Activated T-cell treated with anti-CD3 and anti-CD28 coated beads, Interleukin-2, amount 50 U/mL, for 1 hour (primary cell): ENCODE measurements around the gene SLC9A2.

Experiments used
- DNase-seq: peaks from one replicate; pipeline ENCODE4 v3.0.0-alpha.2; 2020

The SLC9A2 gene

GRCh38 chr2:102621630-102622029 lies 2.3 kb downstream of the SLC9A2 start:
- no peak for DNase-seq

DNA sequence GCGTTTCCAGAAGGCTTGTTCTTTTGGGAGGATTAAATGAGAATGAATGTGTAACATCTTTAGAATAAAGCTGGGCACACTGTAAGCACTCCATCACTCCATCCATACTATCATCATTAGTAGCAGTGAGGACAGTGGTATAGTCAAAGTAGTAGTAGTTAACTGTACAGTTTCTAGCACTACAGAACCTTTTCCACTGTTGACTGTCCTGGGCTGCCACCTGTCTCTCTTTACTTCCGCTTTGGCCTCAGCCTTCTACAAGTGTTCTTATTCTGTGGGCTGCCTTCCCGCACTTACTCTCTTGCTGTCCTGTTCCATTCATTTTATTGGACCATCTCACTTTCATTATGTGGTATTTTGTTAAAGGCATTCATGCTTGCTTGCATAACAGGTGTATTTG lies 3.3 kb downstream of the SLC9A2 start:
- DNase-seq: no peak

DNA sequence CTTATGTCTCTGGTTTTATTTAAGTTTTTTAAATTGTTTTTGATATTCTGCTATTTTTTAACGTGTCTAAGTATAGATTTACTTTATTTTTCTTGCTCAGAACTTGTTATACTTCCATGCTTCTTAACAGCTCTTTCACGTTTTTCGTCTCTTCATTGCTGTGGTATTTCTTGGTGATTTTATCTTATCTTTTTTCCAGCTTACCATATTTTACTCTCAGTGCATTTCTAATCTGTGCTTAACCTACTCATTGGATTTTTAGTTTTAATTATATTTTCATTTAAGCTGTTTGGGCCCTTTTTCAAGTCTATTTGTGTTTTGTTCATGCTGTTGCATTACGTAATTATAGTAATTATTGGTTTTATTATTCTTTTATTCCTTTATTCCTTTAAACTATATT lies 11.1 kb downstream of the SLC9A2 start:
- no peak for DNase-seq

- no peak for DNase-seq
These were observed 13.2 kb downstream of the SLC9A2 start for GRCh38 chr2:102632380-102633175.

GRCh38 chr2:102634831-102635241 lies 15.5 kb downstream of the SLC9A2 start:
- no peak for DNase-seq

DNA sequence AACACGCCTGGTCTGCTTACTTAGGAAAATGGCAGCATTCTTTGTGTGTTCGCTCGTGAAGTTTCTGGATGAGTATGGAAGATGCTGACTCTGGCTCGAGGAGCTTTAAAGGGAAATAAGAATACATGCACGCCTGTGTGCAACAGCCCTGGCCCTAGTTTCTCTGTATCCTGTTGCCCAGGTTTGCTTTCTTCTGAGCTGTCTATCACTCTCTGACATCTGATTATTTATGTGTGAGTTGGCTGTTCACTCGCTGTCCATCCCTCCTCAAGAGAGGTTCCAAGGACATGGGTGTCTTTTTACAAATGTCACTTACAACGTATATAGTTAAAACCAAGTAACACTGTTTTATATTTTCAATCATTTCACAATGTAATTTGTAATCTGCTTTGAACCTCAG lies 16.0 kb downstream of the SLC9A2 start:
- no peak for DNase-seq

- no peak for DNase-seq
These were observed 17.0 kb downstream of the SLC9A2 start for GRCh38 chr2:102636283-102636907.

DNA sequence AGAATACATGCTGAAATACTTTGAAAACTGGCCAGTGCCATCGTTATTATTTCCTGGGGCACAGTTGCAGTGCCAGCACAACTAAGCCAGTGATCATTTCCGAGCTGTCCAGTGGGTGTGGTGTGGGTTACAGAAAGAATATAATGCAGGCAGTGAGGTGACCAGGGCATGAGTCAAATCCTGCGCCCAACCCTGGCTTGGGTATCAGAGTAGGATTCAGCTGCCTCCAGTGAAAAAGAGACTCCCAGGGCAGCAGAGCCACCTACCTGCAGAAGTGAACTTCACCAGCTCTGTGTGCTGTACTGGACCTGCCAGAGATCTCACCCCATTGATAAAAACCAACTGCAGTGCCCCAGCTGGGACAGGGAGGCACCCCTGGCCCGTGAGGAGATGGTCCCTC lies 18.0 kb downstream of the SLC9A2 start:
- DNase-seq: no peak

DNA sequence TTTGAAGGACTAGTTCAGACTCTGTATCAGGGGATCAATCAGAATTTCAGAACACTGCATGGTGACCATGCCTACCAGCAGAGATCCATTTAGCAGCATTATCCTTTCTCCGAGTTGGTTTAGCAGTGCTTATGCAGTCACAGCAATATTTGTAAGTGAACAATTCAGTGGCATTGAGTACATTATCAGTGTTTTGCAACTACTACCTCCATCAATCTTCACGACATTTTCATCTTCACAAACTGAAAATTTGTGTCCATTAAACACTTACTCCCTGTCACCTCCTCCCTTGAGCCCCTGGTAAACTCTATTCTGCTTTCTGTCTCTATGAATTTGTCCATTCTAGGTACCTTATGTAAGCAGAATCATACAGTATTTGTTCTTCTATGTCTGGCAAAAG lies 20.1 kb downstream of the SLC9A2 start:
- no peak for DNase-seq

DNA sequence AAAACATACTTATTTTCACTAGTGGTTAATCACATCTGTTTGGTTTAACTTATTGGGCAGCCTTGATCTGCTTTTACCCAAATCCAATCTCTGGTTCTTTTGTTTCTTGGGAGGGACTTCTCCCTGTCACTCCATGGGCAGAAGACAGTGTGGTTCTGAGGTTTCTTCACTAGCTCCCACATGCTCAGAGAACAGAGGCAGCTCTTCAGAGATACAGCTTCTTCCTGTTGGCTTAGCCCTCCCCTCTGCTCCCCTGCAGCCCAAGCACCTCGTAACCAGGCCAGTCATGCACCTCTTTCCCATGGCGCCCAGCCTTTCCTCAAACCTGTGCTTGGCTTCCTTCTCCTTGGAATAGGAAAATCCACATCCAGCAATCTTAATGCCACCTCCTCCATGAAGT lies 32.8 kb downstream of the SLC9A2 start:
- no peak for DNase-seq

GRCh38 chr2:102657770-102658169 lies 38.4 kb downstream of the SLC9A2 start:
- no peak for DNase-seq

DNA sequence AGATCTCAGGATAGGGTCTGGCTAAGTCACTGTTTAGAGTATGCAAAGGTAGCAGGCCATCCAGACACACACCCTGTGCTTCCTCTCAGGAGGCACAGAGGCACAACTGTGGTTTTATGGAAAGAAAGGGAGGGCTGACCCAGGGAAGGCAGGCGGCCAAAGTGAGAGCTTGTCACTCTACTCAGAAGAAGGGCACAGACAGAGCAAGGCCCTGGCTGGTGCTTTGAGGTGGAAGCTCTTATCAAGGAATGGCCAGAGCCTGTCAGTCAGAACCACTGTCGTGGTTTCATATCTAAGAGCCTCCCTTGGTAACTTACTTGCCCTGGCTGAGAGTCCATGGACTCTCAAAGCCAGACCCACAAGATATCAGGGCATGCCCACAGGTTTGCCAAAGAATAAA lies 40.7 kb downstream of the SLC9A2 start:
- DNase-seq: no peak

DNA sequence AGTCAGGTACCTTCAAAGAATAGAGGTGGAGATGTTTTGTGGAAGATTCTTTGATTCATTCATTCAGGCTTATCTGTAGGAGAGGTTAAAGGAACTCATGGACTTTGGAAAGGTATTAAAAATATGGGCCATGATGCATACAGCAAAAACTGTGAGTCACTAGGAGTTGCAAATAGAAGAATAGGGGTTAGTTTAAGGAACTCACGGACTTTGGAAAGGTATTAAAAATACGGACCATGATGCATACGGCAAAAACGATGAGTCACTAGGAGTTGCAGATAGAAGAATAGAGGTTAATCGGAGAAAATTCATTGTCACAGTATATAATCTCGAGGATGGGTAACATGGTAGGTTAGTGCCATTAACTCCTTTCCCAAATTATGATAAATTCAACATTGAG lies 41.2 kb downstream of the SLC9A2 start:
- no peak for DNase-seq

DNA sequence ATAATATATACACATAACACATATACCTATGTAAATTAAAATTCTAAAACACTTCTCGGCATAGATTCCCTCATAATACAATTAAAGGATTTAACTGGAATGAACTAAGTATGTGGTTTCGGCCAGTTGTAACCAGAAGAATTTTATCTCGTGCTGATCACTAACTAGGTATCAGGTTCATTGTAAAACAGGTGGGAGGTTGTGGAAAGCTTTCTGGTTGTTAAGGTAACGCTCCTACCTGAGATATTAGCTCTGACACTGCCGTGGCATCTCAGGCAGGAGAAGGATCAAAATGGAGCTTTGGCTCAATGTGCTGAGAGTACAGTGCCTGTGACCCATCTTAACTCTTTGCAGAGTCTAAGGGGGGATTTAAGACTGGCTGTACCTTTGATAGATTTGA lies 42.5 kb downstream of the SLC9A2 start:
- no peak for DNase-seq

DNA sequence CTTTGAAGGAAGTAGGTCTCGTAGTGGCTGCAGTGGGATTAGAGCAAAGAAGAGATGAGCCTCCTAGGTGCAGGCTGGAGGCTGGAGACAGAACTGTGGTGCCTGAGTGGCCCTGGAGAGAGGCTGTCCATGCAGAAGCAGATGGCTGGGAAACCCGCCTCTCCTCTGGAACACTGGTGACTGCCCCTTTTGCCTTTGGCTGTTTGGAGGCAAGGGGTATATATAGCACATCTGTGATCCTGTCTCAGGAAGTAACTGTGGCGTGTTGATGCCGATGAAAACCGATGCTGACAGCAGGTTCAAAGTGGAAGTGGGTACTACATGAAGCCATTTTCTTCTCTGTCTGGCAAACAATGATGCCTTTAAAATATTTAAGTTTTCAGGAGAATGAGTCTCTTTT lies 43.5 kb downstream of the SLC9A2 start:
- no peak for DNase-seq

DNA sequence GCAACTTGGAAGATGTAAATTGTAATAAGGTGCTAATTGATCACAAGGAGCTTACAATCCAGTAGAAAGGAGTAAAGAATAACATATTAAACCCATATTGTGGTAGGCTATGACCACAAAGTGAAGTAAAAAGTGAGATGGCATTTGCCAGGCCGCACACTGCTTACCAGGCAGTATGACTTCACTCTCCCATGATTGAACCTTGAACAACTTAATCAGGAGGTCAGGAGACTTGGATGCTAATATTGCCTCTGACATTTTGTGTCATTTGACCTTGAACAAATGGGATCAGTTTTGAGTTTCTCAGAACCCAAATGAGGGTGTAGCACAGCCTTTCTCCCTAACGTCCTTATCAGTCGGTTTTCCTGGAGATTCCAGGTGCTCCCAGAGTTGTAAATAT lies 44.0 kb downstream of the SLC9A2 start:
- no peak for DNase-seq

DNA sequence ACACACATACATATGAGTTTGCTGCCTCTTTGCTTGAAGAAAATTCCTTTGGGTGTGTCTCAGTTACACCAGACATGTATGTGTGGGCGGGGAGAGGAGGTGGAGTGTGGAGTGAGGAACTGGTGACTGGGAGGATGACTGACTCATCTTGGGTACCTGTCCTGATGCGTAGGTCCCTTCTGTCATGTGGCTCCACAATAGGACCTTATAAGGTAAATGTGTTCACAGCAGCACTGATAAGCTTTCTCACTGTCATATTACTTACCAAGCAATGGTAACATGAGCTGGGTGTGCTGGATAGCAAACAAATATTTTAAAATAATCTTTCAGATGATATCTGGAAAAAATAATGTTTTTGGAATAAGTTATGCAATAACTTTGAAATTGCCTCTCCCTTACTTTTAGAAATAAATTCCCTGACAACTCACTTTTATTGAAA lies 45.1 kb downstream of the SLC9A2 start:
- DNase-seq: no peak

- DNase-seq: no peak
These were observed 47.7 kb downstream of the SLC9A2 start for GRCh38 chr2:102667072-102667471.

DNA sequence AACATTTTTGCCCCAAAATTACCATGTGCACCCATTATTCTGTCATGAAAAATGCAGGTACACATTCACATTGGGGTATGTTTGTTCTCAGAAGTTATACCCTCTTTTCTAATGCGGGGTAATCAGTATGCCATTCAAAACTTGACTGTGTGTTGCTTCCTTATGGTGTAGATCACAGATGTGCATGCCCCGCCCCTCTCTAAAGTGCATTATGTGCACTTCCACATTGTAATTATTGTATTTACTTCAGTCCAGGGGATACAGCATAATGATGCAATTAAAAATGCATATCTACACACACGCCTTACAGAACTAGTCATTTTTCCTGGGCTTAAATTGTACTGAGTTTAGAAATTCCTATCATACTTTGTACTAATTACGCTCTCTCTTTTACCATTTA lies 48.8 kb downstream of the SLC9A2 start:
- no peak for DNase-seq

- no peak for DNase-seq
These were observed 50.0 kb downstream of the SLC9A2 start for GRCh38 chr2:102669401-102669800.

- no peak for DNase-seq
These were observed 52.9 kb downstream of the SLC9A2 start for GRCh38 chr2:102672107-102672776.

- no peak for DNase-seq
These were observed 55.0 kb downstream of the SLC9A2 start for GRCh38 chr2:102674370-102674769.

GRCh38 chr2:102674836-102675235 lies 55.5 kb downstream of the SLC9A2 start:
- no peak for DNase-seq
